Endothelial cell of hepatic sinusoid (primary cell): ENCODE results near the gene KLHL4.
"Not testable (repeated sequence)": the region's sequence is repeated elsewhere in the genome, so short reads cannot be mapped to it uniquely, and the experiment has no call there.

Experiments used
- in situ Hi-C: cut with HindIII; loops from 2 replicates; pipeline ENCODE4 v1.10.0; 2017; ENCODE audit warnings: low sequenced_read_pairs

The KLHL4 gene

GRCh38 chrX:87661761-87662160, 144.2 kb downstream of the KLHL4 start:
- in situ Hi-C loops = no loop called here

- in situ Hi-C loops = no loop called here
Measured at GRCh38 chrX:87663421-87663820, 145.8 kb downstream of the KLHL4 start.

GRCh38 chrX:87664381-87664780, 146.8 kb downstream of the KLHL4 start:
- in situ Hi-C loops = no loop called here

GRCh38 chrX:87679849-87680248, 162.2 kb downstream of the KLHL4 start:
- in situ Hi-C loops = no loop called here

- in situ Hi-C loops = no loop called here
Measured at GRCh38 chrX:87687703-87688102, 170.1 kb downstream of the KLHL4 start.

GRCh38 chrX:87688113-87688748, 170.6 kb downstream of the KLHL4 start:
- in situ Hi-C loops = not testable (repeated sequence)

- in situ Hi-C loops = not testable (repeated sequence)
Measured at GRCh38 chrX:87689218-87689617, 171.6 kb downstream of the KLHL4 start.

GRCh38 chrX:87693204-87693603, 175.6 kb downstream of the KLHL4 start:
- in situ Hi-C loops = no loop called here

GRCh38 chrX:87697409-87697808, 179.8 kb downstream of the KLHL4 start:
- in situ Hi-C loops = no loop called here

GRCh38 chrX:87702795-87703194, 185.2 kb downstream of the KLHL4 start:
- in situ Hi-C loops = no loop called here

GRCh38 chrX:87703469-87703868, 185.9 kb downstream of the KLHL4 start:
- in situ Hi-C loops = not testable (repeated sequence)

- in situ Hi-C loops = no loop called here
Measured at GRCh38 chrX:87706134-87706533, 188.5 kb downstream of the KLHL4 start.

GRCh38 chrX:87710580-87710979, 193.0 kb downstream of the KLHL4 start:
- in situ Hi-C loops = no loop called here
